Mucosa of gallbladder (tissue), 1 donor: Measurements from ENCODE around the gene MYOD1. TPM values are rescaled to one million over a fixed set of nuclear protein-coding genes. Genes with fewer than 3 reads are reported as not detected.
A peak's percentile ranks its signal among the peaks of the same experiment; 100 is the strongest.

Source experiments
- DNase-seq: peaks from one replicate; pipeline ENCODE4 v3.0.0-alpha.2; 2020; ENCODE audit warnings: low spot score
- total RNA-seq: library from RNA; stranded (reverse); gene quantifications from one replicate; pipeline ENCODE4 v1.2.1, GENCODE V29; 2021
- donor health status: DM: no; HTN: no; CAD: no.

Gene MYOD1
- total RNA-seq, result not detected

DNA sequence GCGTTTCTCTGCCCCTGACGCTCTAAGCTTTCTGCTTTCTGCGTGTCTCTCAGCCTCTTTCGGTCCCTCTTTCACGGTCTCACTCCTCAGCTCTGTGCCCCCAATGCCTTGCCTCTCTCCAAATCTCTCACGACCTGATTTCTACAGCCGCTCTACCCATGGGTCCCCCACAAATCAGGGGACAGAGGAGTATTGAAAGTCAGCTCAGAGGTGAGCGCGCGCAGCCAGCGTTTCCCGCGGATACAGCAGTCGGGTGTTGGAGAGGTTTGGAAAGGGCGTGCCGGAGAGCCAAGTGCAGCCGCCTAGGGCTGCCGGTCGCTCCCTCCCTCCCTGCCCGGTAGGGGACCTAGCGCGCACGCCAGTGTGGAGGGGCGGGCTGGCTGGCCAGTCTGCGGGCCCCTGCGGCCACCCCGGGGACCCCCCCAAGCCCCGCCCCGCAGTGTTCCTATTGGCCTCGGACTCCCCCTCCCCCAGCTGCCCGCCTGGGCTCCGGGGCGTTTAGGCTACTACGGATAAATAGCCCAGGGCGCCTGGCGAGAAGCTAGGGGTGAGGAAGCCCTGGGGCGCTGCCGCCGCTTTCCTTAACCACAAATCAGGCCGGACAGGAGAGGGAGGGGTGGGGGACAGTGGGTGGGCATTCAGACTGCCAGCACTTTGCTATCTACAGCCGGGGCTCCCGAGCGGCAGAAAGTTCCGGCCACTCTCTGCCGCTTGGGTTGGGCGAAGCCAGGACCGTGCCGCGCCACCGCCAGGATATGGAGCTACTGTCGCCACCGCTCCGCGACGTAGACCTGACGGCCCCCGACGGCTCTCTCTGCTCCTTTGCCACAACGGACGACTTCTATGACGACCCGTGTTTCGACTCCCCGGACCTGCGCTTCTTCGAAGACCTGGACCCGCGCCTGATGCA lies at the start of gene MYOD1:
Gene MYOD1, plus strand, starts transcription at position 544 of the 910 bp plus-strand sequence. Its CDS starts 212 bp downstream, at position 756.
- DNase-seq, result no peak

DNA sequence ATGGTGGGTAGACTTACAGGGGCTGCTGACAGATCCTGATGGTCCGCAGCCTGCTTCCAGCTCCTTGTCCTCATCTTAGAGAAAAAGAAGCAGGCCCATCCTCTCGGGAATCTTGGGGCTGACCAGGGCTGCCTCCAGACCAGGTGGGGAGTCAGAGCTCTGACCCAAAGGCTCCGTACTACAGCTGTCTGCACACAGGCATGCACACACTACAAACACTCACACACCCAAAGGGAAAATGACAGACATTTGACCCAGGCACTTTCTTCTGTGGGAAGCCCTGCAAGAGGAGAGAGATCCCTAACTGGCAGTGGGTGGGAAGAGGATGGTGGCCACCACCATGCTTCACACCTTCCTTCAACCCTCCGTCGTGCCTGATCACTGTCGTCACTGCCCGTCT lies 46.9 kb upstream of the MYOD1 start:
- DNase-seq, result no peak

DNA sequence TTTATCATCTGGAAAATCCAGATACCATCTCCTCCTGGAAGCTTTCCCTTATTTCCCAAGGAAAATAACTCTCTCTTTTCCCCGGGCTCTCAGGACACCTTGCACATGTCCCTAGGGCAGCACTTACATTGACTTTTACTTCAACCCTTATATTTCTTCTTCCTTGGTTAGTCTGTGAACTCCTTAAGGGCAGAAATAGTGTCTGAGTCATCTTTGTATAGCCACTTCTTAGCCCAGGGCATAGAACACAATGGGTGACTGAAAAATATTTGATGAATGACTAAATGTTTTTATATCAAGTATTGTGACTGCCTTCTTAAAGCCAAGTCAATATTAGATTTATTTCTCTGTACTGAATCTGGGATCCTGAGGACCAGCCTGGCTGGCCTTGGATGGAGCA lies 45.4 kb upstream of the MYOD1 start:
- no peak for DNase-seq

DNA sequence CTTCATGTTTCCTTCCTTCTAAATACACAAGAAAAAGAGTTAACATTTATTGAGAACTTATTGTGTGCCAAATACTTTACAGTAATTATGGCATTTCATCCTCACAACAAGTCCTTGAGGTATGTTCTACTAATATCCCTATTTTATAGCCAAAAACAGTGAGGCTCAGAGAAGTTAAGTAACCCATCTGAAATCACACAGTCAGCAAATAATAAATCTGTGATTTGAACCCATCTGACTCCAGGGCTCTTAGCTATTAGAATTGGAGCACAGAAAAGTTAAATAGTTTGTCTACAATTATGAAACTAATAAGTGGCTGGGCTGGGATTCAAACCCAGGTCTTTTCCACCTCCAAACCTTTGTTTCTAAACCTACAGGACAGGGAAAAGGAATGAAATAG lies 36.5 kb upstream of the MYOD1 start:
- no peak for DNase-seq

DNA sequence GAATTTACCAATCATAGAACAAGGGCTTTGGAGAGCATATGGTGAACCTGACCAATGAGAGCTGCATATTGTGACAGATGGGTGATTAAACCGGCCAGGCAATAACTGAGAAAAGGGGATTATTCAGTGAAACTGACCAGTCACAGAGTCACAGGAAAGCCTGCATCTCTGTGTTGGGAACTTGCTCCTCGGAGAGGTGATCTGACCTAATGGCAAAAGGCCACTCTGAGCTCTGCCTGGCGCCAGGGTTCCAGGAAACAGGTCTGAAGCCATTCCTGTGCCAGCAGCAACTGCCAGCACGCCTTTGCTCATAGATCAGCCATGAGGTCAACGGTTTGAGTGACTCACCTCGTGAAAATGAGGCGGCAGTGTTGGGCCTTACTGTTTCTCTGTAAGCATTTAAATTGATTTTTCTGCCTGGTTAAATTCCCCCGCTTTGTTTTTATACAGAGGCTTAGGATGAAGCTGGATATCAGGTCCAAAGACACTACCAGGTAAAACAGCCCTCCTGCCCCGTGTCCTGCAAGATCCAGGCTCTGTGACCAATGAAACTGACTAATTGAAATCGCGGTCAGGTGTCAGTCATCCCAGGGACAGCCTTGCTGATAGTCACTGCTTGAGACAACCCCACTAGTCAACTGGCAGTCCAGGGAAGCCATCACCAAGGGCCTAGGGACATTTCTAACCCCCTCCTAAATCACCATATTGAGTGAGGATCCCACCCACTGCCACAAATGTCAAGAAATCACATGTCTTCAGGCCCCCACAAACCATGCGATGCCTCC lies 35.8 kb upstream of the MYOD1 start:
- DNase-seq, result peak; percentile 64

DNA sequence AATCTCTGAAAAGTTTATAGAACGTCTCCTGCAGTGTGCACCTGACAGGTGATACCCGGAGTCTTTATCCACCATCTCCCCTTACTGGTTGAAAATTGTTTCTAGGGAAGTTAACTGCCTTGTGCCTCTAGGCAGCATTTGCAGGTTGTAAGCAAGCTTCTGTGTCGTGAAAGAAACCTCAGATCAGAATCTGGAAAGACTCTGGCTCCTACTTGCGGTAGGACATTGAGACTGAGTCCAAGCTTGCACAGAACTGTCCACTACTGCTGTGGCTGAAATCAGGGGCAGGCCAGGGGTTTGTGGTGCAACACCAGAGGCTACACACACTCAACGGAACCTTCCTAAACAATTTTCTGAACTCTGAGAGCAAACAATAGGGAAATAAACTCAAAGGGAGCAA lies 34.8 kb upstream of the MYOD1 start:
- no peak for DNase-seq

DNA sequence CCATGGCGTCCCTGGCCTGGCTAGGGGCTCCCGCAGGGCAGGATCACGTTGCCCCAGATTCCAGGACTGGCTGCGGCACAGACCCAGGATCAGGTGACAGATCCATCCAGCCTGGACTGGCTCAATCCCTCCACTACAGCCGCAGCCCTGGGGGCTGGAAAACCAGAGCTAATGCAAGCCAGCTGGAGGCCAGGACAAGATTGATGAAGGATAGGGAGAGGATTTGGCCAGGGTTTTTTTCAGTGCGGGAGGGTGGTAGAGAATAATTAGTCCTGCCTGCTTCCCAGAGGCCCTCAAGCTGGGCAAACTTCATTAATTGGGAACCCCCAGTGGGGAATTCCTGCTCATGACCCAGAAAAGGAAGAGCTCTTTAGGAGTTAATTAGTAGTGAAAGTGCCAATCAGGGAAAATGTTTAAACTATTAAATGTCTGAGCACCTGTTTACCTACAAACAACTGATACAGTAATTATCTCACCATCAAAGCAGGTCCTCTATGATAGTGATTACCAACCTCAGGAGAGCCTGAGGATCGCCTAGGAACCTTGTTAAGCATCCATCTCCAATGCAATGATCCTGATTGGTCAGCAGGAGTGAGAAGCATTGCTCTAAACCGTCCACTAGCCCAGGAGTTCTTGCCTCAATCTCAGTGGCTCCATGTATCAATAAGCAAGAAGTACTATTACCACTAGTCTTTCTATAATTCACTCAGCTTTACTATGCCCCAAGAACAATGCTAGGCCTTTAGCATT lies 33.0 kb upstream of the MYOD1 start:
- no peak for DNase-seq

DNA sequence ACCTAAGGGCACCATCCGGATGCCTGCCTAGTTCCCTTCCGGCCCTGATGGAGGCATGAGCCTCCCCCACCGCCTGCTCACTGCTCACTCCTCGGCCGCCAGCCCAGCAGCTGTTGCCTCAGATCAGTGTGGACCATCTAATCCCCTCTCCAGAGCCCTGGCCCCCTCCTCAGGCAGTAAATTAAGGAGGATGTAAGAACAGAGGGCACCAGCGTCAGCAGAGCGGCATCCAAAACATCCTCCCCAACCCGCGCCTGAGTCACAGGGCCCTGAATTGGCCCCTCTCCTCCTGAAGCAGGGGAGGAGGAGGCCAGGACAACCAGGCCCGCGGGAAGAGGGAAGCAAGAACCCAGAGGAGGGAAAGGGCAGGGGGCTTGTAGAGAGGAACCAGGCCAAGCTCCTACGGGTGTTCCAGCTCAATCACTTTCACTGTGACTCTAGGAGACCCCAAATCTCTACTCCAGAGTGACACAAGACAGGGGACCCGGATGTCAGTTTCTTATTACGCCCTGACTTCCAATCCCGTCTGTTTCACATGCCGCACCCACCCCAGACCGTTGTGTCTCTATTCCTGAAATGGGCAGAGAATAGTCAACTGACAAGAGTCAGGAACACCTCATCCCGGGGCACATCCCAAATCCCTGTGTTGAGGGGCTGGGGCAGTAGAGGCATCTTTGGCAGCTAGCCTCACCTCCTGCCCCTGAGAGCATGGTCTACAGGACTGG lies 31.3 kb upstream of the MYOD1 start:
- DNase-seq, result no peak

DNA sequence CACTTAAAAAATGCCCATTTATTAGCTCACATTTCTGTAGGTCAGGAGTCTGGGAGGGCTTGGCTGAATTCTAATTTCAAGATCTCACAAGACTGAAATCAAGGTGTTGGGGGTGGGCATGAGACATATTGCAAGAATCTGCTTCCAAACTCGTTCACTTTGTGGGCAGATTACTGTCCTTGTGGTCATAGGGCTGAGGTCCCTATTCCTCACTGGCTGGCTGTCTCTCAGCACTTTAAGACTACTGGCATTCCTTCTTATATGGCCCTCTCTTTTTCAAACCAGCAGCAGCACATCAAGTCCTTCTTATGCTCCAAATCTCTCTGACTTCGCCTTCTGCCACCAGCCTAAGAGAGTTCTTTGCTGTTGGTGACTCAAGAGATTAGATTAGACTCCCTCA lies 27.8 kb upstream of the MYOD1 start:
- DNase-seq, result no peak

DNA sequence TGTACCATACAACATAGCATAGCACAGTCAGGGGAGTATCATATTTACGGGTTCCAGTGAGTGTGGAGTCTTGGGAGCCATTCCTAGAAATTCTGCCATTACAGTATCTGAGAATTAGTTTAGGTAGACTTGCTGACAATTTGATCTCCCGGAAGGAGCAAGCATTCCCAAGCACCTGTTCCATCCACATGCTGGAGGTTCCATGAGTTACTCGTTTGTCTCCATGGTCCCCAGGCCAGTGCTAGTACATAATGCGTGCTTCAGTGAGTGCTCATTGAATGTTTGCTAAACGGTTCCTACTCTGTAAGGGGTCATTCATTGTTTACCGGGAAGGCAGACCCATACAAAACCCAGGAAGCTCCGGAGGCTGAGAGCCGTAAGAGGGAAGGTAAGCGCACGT lies 27.4 kb upstream of the MYOD1 start:
- no peak for DNase-seq

DNA sequence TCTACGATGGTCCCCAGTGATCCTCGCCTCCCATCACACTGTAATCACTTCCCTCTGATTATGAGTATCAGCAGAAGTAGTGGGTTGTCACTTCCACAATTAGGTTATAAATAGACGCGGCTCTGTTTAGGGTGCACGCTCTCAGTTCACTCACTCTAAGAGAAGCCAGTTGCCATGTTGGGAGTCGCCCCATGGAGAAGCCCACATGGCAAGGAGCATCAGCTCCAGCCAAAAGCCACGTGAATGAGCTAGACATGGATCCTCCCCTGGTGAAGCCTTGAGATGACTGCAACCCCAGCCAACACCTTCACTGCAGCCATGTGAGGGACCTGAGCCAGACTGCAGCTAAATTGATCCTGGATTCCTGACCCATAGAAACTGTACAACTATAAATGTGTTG lies 26.4 kb upstream of the MYOD1 start:
- DNase-seq, result no peak

DNA sequence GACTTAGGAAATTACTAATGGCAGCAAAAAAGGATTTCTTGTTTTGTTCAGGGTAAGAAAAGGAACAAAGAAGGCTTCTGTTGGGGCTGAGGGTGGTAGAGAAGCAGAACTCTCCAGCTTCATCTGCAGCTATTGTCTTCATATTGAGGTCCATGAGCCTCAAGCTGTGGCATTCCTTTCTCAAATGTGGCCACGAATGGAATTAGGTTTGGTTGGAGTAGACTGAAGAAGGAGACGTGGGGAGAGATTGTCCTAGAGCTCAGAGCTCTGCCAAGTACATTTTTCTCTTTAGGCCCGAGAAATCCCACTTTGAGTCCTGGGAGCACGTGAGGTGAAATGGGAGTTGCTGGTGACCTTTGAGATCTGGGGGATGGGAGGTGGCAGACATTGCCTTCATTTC lies 25.8 kb upstream of the MYOD1 start:
- DNase-seq, result no peak

DNA sequence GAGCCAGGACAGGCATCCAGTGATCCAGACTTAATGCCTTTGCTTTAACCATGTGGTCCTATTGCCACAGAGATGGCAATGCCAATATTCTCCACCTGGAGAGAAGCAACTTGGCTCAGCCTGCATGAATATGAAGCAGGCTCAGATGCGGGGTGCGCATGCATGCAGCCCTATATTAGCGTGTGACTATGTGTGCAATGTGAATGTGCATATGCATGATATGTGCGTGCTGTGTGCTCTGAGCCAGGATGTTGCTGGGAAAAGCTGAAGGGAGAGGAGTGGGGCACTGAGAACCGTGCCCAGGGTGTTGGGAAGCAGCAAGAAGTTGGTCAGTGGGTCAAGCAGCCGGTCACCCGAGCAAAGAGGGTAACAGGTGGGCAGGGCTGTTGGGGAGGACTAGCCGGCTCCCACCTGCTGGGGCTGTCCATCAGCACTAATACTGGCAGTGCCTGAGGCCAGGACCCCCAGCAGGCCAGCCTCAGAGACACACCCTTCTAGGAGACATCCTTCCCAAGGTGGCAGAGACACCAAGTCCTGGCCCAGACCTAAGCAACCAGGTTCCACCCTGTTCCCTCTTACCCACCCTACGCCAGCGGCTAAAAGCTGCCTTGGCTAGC lies 24.8 kb upstream of the MYOD1 start:
- DNase-seq, result no peak

DNA sequence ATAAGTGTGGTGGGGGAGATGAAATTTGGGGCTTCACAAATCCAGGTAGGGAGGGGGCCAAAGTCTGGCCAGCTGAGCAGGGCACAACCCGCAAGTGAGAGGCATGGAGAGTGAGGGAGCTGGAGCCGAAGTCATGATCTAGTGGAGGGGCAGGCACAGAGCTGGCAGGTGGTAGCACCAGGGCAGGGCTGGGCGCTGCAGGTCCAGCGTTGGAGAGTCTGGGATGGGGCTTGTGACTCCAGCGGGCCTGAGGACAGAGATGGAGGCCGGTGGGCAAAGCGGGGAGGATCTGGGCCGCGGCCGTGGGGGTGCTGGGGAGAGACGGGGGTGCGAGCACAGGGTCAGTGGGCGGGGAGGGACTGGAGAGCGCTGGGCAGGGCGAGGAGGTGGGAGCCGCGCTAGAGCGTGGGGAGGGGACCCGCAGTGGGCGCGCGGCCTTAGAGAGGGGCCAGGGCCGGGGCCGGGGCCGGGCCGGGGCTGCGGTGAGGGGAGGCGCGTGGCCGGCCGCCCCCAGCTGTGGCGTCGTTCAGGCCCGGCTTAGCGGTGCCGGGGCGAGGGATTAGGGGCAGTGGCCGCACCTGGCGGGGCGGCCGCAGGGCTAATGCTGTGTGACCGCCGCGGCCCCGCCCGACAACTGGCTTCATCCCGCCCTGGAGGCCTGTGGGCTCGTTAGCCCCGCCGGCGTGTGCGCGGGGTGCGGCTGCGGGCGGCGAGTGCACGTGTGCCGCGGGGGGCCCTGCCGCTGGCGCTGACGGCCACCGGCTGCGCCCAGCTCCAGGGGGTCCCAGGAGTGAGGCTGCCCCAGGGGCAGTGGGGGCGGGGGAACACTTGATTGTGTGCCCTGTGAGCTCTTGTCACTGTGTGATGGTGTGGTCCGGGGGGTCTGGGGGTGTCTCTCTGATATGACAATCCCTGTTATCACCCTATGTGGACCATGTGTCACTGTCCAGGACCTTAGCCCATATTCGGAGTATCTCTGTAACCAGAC lies 23.6 kb upstream of the MYOD1 start:
- DNase-seq, result no peak

DNA sequence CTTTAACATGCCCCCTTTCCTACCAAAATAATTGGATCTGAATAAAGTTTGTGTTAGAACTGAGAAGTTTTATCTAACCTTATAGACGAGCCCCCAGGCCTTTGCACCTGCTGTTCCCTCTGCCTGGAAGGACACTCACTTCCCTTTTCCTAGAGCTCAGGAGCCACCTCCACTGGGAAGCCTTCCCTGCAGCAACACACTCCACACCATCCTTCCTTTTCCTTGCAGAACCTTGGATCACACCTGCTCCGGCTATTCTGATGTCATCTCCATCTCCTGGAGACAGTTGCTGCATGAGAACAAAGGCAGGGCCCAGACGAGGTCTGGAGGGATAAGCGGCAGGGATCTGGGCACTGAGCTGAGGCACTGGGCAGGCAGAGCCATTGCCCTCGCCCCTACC lies 22.6 kb upstream of the MYOD1 start:
- no peak for DNase-seq

DNA sequence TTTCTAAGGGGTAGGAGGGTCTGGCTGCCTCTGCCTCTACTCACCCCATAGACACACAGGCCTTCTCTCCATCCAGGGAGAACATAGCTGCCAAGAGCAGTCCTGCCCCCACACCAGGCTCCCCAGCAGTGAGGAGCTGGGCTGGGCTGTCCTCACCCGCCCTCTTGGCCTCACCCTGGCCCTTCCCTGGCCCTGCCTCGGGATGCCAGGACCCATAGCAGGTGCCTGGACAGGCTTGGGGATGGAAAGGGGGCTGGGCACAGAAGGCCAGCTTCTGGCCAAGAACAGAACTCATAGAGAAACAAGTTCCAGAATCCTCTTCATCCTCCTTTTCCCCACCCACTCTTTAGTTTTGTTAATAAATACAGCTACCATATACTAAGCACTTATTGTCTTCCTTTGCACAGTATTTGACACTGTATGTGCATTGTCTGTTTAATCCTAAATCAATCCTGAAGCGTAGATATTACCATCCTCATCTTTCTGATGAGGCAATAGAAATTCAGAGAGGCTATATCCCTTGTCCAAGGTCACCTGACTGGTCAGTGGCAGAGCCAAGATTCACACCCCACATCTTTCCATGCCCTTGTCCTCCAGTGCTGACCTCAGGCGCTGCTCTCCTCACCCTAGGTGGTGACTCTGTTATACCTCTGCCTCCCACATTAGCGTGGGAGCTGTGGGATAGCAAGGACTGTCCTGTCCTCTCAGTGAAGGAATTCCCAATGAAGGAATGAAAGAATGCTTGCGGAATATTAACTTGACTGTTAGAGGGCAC lies 22.0 kb upstream of the MYOD1 start:
- DNase-seq, result no peak

DNA sequence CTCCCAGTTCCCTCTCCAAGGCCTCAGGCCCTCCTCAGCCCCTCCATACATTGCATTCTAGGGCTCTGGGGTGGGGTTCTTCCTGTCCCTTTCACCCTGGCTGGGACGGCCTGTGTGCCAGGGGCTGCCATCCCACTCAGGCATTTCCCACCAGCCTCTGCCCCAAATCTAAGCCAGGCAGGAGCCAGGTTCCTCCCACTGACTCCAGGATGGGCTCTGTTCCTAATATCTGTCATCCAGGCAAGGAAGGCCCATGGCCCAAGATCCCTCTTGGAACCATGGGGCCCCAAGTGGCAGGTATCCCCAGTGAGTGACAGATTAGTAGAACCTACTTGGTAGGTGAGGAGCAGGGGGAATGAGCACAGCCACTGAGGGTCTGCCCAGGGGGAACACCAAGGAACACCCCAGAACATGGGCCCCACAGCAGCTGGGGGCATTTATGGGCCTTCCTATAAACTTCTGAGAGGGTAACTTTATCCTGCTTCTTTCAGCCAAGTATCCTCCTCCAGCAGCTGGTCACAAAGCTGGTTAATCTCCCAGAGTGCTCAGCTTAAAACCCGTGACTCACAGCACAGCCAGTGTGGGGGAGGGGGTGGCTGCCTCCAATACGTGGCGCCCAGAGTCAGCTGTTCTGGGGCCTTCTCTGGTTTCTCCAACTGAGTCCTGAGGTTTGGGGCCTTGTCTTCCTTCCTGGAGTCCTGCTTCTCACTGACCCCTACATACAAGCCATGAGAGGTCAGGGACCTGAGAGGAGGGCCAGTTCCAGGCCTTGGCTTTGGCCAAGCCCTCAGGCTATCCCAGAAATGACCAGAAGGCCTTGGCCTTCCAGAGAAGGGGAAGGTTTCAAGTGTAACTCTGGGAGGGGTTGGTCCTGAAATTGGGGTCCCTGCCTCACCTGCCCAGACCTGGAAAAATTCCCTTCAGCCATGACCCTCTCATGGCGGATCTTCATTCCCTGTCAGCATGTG lies 19.9 kb upstream of the MYOD1 start:
- DNase-seq, result no peak

DNA sequence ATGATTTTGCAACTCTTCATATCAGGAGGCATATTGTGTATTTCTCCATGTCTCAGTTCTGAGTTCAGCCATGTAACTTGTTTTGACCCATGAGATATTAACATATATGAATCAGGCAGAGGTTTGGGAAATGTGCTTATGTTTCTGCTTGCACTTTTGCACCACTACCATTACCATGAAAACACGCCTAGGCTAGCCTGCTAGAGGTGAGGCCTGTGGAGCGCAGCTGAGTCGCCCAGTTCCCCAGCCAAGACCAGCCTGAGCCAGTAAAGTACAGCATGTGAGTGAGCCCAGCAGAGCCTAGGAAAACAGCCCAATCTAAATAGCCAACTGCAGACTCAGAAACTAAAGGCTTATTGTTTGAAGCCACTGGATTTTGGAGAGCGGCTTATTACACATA lies 18.4 kb upstream of the MYOD1 start:
- DNase-seq, result no peak
